Liver (tissue), 9 donors: ENCODE measurements around the gene PSTPIP1. TPM values are rescaled to one million over a fixed set of nuclear protein-coding genes. Genes with fewer than 3 reads are reported as not detected.

Experiments used
- DNase-seq: peaks from one replicate; pipeline ENCODE4 v3.0.0-alpha.2; 2017; ENCODE audit warnings: low spot score
- H3K27ac ChIP-seq, 2 donors: one replicate each; pipeline ENCODE4 v1.7.0; 2013; ENCODE audit warnings: inconsistent platforms in 2 of 2, low read length in 2 of 2, control low read depth in 1 of 2, low read depth in 1 of 2, mild to moderate bottlenecking in 1 of 2
- H3K27me3 ChIP-seq, 4 donors: one replicate each; pipeline versions ENCODE4 v1.6.1 to v1.7.0; 2013; ENCODE audit warnings: low read length in 3 of 4, inconsistent platforms in 1 of 4, mild to moderate bottlenecking in 1 of 4, moderate library complexity in 1 of 4; ENCODE audit not compliant: control insufficient read depth in 4 of 4, insufficient read depth in 4 of 4
- H3K36me3 ChIP-seq, 4 donors: one replicate each; pipeline versions ENCODE4 v1.6.1 to v1.7.0; 2013; ENCODE audit warnings: low read length in 3 of 4, mild to moderate bottlenecking in 3 of 4, low read depth in 1 of 4, moderate library complexity in 1 of 4; ENCODE audit not compliant: control insufficient read depth in 4 of 4, insufficient read depth in 3 of 4
- H3K4me1 ChIP-seq, 4 donors: one replicate each; pipeline versions ENCODE4 v1.6.1 to v1.7.0; 2013; ENCODE audit warnings: low read length in 3 of 4, mild to moderate bottlenecking in 3 of 4, moderate library complexity in 1 of 4; ENCODE audit not compliant: control insufficient read depth in 4 of 4, insufficient read depth in 4 of 4
- H3K4me3 ChIP-seq, 3 donors: one replicate each; pipeline versions ENCODE4 v1.6.1 to v1.7.0; 2013; ENCODE audit warnings: low read length in 3 of 3, control low read depth in 1 of 3, low read depth in 1 of 3, mild to moderate bottlenecking in 1 of 3
- H3K9ac ChIP-seq, 2 donors: one replicate each; pipeline ENCODE4 v1.7.0; 2013; ENCODE audit warnings: low read length in 2 of 2, mild to moderate bottlenecking in 2 of 2, moderate library complexity in 2 of 2, control low read depth in 1 of 2, low read depth in 1 of 2
- H3K9me3 ChIP-seq, 4 donors: one replicate each; pipeline versions ENCODE4 v1.6.1 to v1.7.0; 2013; ENCODE audit warnings: low read length in 3 of 4; ENCODE audit not compliant: control insufficient read depth in 4 of 4
- CTCF ChIP-seq: fragments of 150-350 bp; IDR thresholded peaks from 2 replicates; pipeline ENCODE4 v1.5.1; 2017; ENCODE audit warnings: improper control_type of control experiment, low read depth, low read length; ENCODE audit not compliant: missing input control
- FOXA1 ChIP-seq: IDR thresholded peaks from 2 replicates; pipeline ENCODE4 v1.6.1; 2016; ENCODE audit warnings: antibody characterized with exemption
- FOXA2 ChIP-seq: IDR thresholded peaks from 2 replicates; pipeline ENCODE4 v1.6.1; 2016; ENCODE audit warnings: antibody characterized with exemption
- GABPA ChIP-seq, 2 donors: IDR thresholded peaks in 1 of 2; conservative IDR thresholded peaks in 1 of 2; 2 replicates each; pipeline ENCODE4 v1.6.1; 2016; ENCODE audit warnings: antibody characterized with exemption in 2 of 2, mild to moderate bottlenecking in 1 of 2, moderate library complexity in 1 of 2
- HNF4G ChIP-seq: IDR thresholded peaks from 2 replicates; pipeline ENCODE4 v1.6.1; 2016; ENCODE audit warnings: antibody characterized with exemption
- JUND ChIP-seq, 2 donors: IDR thresholded peaks; 2 replicates each; pipeline ENCODE4 v1.6.1; 2016; ENCODE audit warnings: antibody characterized with exemption in 2 of 2
- NR2F2 ChIP-seq: IDR thresholded peaks from 2 replicates; pipeline ENCODE4 v1.6.1; 2016; ENCODE audit warnings: antibody characterized with exemption
- RAD21 ChIP-seq, 2 donors: IDR thresholded peaks; 2 replicates each; pipeline ENCODE4 v1.6.1; 2016; ENCODE audit warnings: antibody characterized with exemption in 2 of 2, mild to moderate bottlenecking in 2 of 2
- RXRA ChIP-seq, 2 donors: IDR thresholded peaks; 2 replicates each; pipeline ENCODE4 v1.6.1; 2017 to 2018; ENCODE audit warnings: antibody characterized with exemption in 2 of 2, mild to moderate bottlenecking in 1 of 2
- SP1 ChIP-seq: IDR thresholded peaks from 2 replicates; pipeline ENCODE4 v1.6.1; 2018; ENCODE audit warnings: antibody characterized with exemption, mild to moderate bottlenecking
- TAF1 ChIP-seq: conservative IDR thresholded peaks from 2 replicates; pipeline ENCODE4 v1.6.1; 2016; ENCODE audit warnings: antibody characterized with exemption, mild to moderate bottlenecking
- YY1 ChIP-seq: IDR thresholded peaks from 2 replicates; pipeline ENCODE4 v1.6.1; 2016; ENCODE audit warnings: antibody characterized with exemption, mild to moderate bottlenecking
- WGBS: extraction: QIAGEN DNeasy Blood & Tissue Kit; methylation state at CpG from one replicate; pipeline ENCODE4 v1.1.7; 2013; 5-methylcytosine and 5-hydroxymethylcytosine counted together
- polyA plus RNA-seq, 2 donors: library from polyadenylated mRNA; stranded (reverse) in 1 of 2; unstranded in 1 of 2; fragments of 200-250 nt in 1 of 2; fragments of >200 nt in 1 of 2; fragmentation: Nextera tagmentation in 1 of 2; extraction: Ambion mirVana in 1 of 2; gene quantifications; one replicate each; pipeline versions ENCODE4 v1.2.1 to v1.2.3, GENCODE V29; 2013 to 2015
- total RNA-seq, 2 donors: library from RNA; depleted of rRNA; stranded (reverse); fragments of >200 nt; gene quantifications; one replicate each; pipeline ENCODE4 v1.2.3, GENCODE V29; 2014
- donor health status: healthy.
- donor health status: healthy.
- donor health status: healthy.
- donor health status: healthy.
- donor health status: healthy.

Gene PSTPIP1
- total and polyA plus RNA-seq, 4 donors = 1.1 to 4.6 (median 3.0) TPM

GRCh38 chr15:77037388-77038209, 42.7 kb downstream of the PSTPIP1 start:
- DNase-seq = peak; percentile 32
- WGBS = 95% methylated on average over 12 of the region's 12 CpGs
- H3K9ac ChIP-seq = no peak overlapping the region
- no peaks in the 10 kb centered on the region for H3K27me3 ChIP-seq
- H3K4me3 ChIP-seq = no peak overlapping the region
- H3K27ac ChIP-seq = no peak overlapping the region
- H3K36me3 ChIP-seq = no peaks in the 10 kb centered on the region
- TF ChIP-seq SP1 (no peak), RAD21 (IDR thresholded peaks at IDR 0.05) (no peak), RXRA (IDR thresholded peaks at IDR 0.05) (no peak), FOXA1 (no peak), TAF1 (no peak), NR2F2 (no peak)
- H3K4me1 ChIP-seq = no peaks in the 10 kb centered on the region
- H3K9me3 ChIP-seq = no peaks in the 10 kb centered on the region

- Histone ChIP-seq H3K36me3 (peaks cover 0 to 4% (median under 1%) of the 10 kb centered on the region in 4 donors), H3K4me1 (no peaks in the 10 kb centered on the region), H3K27ac (no peak overlapping the region), H3K27me3 (no peaks in the 10 kb centered on the region), H3K9ac (no peak overlapping the region), H3K4me3 (no peak overlapping the region), H3K9me3 (no peaks in the 10 kb centered on the region)
- TF ChIP-seq FOXA1 = no peak
- no peak for TF ChIP-seq CTCF
- no peak for TF ChIP-seq GABPA (IDR thresholded peaks at IDR 0.05 in 1 of 2, conservative IDR thresholded peaks at IDR 0.05 in 1 of 2)
- TF ChIP-seq JUND (IDR thresholded peaks at IDR 0.05) = no peak
- no peak for TF ChIP-seq YY1
- TF ChIP-seq TAF1 = no peak
- TF ChIP-seq HNF4G = no peak
- TF ChIP-seq NR2F2 = no peak
- 97% methylated on average over 10 of the region's 10 CpGs for WGBS
- no peak for DNase-seq
Observed at GRCh38 chr15:77038312-77039216, 43.6 kb downstream of the PSTPIP1 start.

- Histone ChIP-seq H3K27ac (no peak overlapping the region), H3K4me1 (no peaks in the 10 kb centered on the region), H3K9ac (no peak overlapping the region), H3K36me3 (peaks cover 0 to 4% (median under 1%) of the 10 kb centered on the region in 4 donors), H3K9me3 (no peaks in the 10 kb centered on the region), H3K27me3 (no peaks in the 10 kb centered on the region), H3K4me3 (no peak overlapping the region)
- TF ChIP-seq GABPA (IDR thresholded peaks at IDR 0.05 in 1 of 2, conservative IDR thresholded peaks at IDR 0.05 in 1 of 2) (no peak), FOXA2 (no peak), SP1 (no peak), YY1 (no peak)
- DNase-seq = no peak
- 94% methylated on average over 5 of the region's 5 CpGs for WGBS
Observed at GRCh38 chr15:77039217-77039533, 44.2 kb downstream of the PSTPIP1 start.
